ENCODE data around the gene TAS1R2.

DNA sequence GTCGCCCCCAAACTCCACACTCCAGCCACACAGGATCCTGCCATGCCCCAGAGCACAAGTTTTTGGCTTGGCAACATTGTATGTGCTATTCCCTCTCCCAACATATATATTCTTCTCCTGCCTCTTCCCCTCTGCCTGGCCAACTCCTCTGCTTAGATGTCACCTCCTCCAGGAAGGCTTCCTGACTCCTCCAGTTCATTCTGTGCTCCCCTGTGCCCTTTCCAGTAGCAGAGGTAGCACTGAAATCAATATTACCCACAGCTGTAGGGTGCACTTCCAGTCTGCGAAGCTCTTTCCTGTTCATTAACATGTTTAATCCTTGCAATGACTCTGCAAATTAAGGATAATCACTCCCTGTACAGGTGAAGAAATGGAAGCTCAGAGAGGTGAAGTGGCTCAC, 21.7 kb upstream of the TAS1R2 start:
- TF ChIP-seq CTCF (IDR thresholded peaks at IDR 0.05): no peak
- no peak for TF ChIP-seq EZH2 (IDR thresholded peaks at IDR 0.05)

Measured in neural progenitor cell (in vitro differentiated cells).